GM12801 (cell line): ENCODE results near the gene LEMD2.

Experiments
- TF ChIP-seq, protein P1 (sequence below): IDR thresholded peaks from one replicate; pipeline ENCODE4 v1.5.1; 2011; ENCODE audit warnings: control low read depth; ENCODE audit not compliant: insufficient read length; ENCODE audit errors: extremely low read depth

The LEMD2 gene

DNA sequence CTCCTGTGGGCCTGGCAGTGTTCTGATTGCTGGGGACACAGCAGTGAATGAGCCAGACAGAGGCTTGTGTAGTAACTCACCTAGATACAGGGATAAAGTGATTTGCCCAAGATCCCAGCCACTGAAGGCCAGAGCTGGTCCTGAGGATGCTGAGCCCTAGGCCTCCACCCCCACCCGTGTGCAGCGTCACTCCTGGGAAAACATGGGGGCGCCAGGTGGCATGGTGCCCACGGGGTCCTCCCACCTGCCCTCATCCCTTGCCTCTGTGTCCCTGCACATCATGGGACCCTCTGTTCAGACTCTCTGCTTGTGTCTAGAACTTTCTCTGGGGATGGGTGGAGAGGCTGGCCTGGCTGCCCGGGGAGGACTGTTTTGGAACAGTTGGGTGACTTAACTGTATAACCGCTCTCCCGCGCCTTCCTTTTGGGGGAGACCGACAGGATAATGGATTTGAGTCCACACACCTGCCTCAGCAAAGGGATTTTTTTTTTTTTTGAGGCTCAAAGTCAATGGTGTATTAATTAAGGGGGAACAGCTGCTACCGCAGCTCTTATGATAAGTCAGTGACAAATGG lies 19.6 kb downstream of the LEMD2 start:
- TF ChIP-seq, protein P1, sequence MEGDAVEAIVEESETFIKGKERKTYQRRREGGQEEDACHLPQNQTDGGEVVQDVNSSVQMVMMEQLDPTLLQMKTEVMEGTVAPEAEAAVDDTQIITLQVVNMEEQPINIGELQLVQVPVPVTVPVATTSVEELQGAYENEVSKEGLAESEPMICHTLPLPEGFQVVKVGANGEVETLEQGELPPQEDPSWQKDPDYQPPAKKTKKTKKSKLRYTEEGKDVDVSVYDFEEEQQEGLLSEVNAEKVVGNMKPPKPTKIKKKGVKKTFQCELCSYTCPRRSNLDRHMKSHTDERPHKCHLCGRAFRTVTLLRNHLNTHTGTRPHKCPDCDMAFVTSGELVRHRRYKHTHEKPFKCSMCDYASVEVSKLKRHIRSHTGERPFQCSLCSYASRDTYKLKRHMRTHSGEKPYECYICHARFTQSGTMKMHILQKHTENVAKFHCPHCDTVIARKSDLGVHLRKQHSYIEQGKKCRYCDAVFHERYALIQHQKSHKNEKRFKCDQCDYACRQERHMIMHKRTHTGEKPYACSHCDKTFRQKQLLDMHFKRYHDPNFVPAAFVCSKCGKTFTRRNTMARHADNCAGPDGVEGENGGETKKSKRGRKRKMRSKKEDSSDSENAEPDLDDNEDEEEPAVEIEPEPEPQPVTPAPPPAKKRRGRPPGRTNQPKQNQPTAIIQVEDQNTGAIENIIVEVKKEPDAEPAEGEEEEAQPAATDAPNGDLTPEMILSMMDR = no peak

DNA sequence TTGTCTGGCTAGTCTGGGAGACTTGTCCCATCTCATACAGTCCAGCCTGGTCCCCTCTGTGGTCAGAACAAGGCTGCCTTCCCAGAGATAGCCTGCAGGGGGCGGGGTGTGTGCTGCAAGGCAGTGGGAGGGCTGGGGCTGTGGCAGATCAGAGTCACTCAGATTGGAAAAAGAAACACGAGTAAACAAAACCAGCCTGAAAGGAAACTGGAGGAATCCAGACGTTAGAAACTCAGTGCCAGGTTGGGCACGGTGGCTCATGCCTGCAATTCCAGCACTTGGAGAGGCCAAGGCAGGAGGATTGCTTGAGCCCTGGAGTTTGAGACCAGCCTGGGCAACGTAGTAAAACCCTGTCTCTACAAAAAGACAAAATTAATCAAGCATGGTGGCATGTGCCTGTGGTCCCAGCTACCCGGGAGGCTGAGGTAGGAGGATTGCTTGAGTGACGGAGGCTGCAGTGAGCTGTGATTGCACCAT lies 20.2 kb downstream of the LEMD2 start:
- TF ChIP-seq, protein P1 = no peak

DNA sequence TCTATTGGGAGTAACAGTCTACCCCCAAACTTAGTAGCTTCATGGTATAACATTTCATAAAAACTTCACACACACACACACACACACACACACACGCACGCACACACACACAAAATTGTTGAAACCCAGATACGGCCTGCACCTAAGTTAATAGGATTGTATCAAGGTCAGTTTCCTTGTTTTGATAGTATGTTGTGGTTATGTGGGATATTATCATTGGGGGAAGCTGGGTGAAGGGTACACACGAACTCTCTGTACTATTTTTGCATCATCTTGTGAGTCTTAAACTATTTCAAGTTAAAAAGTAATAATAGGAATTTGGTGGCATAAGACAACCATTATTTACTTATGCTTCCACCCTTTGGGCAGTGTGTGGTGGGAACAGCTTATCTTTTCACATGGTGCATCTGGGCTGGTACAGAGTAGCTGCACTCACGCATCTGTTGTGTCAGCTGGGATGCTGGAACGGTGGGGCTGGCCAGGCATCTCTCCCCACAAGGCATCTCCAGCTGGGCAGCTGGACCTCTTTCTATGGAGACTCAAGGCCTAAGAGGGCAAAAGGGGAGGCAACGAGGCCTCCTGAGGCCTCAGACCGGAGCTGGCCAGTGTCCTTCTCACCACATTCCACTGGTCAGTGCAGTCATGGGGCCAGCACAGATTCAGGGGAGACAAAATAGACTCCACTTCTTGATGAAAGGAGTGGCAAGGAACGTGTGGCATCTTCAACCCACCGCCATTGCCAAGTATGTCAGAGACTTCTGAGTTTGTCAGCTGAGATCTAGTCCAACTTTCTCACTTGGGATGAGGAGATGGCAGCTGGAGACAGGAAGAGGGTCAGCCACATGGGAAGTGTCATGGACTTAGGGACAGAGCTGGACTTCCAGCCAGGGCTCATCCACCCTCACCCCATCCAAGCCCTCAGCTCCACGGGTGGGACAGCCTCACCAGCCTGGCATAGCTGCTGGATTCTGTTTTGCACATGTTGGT lies 21.7 kb downstream of the LEMD2 start:
- TF ChIP-seq, protein P1 = no peak

DNA sequence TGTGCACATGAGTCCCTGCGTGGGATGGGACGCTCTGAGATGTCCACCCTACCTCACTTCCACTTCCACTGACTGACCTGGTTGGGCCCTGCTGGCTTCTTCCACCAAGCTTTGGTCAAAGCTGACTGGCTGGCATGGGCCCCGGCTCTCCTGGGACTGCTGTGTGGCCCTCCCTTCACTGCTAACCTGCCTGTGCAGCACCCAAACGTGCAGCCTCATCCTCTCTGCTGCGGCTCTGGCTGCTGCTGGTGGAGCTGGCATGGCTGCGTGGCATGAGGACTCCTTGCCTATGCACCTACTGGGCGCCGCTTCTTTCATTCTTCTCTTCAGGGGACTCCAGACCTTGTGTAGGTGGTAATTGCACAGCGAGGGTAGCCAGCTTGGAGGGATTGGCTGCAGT lies 23.6 kb downstream of the LEMD2 start:
- TF ChIP-seq, protein P1 = no peak

DNA sequence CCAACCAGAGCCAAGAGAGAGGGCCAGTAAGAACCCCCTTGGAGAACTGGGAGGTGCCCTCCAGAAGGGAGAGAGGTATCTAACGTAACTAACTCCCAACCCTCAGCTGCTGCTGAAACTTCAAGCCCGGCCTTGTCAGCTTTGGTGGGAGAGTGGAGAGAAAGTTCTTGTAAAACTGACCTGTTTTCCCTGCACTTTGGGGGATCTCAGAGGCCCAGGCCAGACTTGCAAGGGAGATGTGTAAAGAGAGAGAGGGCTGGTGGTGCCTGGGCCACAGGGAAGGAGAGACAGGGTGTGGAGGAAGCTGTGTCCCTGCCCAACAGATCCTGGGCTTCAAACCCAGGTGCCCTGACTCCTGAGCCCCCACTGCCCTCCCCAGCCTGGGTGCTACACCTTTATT lies 24.9 kb downstream of the LEMD2 start:
- TF ChIP-seq, protein P1 = no peak

DNA sequence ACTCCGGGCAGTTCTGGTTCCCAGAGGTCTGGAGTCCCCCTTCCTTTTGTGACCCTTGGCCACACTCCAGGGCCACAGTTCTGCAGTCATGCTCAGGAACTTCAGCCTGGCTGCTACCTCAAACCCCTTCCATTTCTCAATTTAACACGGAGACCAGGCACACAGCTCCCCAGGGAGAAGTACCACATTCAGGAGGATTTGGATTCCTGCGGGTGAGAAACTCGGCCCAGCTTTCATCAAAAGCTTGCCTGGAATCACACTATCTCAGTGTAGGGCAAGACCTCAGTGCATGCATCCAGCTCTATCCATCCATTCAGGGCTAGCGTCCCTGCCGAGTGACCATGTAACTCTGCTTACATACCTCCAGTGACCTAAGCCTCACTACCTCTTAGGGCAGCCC lies 25.4 kb downstream of the LEMD2 start:
- TF ChIP-seq, protein P1 = no peak

DNA sequence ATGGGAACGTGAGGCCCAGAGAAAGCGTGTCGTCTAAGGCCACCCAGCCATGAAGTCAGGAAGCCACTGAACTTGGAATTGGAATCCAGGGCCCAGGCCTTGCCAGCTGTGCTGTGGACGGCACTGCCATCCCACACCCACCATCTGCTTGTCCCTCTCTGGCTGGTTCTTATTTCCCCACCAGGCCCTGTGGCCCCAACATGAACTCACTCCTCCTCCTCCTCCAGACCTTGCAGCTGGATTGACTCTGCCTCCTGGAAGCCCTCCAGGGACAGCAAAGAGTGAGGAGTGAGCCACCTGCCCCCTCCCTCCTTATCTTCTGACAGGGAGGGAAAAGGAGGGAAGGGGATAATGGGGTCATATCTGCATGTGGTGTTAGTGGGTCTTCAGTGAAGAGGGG lies 26.2 kb downstream of the LEMD2 start:
- TF ChIP-seq, protein P1 = no peak
